GM19193 (cell line): ENCODE measurements around the gene EML2.
A peak's percentile ranks its signal among the peaks of the same experiment; 100 is the strongest.

Source experiments
- POLR2A ChIP-seq: IDR thresholded peaks from 4 replicates; pipeline ENCODE4 v1.6.1; 2011; ENCODE audit not compliant: insufficient read depth, insufficient read length; ENCODE audit errors: extremely low read depth

Gene EML2

GRCh38 chr19:45607071-45608029 lies 31.8 kb downstream of the EML2 start:
- TF ChIP-seq POLR2A: peak; percentile 20

DNA sequence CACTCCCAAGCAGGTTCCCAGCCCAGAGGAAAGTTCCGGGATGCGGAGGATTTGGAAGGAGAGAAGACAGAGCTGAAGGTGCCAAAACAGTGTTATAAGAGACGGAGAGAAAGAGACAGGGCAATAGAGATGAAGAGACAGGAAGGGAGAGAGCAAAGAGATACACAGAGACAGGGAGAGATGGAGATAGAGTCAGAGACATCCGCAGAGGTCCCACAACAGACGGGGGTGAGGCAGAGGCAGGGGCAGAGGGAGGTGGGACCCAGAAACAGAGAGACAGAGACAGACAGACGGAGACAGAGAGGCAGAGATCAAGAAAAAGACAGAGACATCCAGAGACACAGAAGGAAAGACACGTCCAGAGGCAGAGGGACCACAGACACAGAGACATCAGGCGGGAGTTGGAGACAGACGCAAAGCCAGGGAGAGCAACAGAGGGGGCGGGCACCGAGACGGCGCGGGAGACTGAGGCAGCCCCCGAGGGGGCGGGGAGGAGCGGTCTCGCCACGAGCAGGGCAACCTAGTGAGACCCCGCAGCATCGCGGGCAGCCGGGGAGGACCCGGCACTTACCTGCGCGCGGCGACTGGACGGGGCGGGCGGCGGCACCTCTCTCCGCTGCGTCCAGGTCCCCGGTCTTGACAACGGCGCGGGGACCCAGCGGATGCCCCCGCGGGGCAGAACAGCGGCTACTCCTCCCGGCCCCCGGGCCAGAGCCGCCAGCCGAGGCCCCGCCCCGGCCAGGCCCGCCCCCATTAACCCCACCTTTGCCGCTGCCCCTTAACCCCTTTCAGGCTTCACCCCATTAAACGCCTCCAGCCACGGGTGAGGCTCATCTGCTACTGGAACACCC lies 37.4 kb downstream of the EML2 start, which contains the start of gene GPR4:
Gene GPR4 (minus strand): TSS at position 689 of the 851 bp plus-strand sequence. CDS start 10,346 bp downstream, outside the sequence.
- no peak for TF ChIP-seq POLR2A

DNA sequence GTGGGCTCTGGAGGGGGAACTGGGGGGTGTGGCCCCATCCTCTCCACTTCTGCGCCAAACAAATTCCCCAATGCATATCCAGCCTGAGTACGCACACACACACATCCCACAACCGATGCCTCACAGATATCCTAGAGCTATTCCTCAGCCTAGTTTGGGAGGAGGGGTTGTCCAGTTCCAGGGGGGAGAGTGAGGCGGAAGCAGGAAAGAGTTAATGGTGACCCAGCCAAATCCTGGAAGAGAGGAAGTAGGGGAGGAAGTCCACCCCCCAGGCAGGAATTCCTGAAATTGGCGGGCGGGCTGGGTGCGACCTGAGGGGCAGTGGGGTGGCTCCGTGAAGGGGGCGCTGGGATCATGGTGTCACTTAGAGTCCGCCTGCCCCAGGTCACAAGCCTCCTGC lies 38.1 kb downstream of the EML2 start:
- TF ChIP-seq POLR2A: no peak

DNA sequence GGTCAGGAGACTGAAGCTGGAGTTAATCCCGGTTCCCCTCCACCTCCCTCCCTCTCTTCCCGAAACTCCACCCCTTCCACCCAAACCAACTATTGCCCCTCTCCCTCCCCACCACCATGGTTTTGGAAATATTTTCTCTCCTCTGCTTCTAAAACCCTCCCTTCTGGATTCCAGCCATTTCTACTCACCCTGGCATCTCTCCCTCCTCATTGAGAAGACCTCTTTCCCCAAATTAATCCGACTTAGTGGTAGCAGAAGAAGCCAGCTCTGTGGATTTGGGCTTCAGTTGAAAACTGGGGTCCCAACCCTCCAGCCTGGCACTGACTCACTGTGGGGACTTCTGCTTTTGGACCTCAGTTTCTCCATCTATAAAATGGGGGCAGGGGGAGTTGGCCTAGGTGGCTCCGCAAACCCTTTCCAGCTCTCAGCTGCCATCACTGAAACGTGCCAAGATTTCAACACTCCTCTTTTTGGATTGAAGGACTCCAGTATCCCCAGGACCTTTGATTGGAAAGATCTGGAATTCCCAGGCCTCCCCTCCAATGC lies 38.8 kb downstream of the EML2 start:
- no peak for TF ChIP-seq POLR2A

DNA sequence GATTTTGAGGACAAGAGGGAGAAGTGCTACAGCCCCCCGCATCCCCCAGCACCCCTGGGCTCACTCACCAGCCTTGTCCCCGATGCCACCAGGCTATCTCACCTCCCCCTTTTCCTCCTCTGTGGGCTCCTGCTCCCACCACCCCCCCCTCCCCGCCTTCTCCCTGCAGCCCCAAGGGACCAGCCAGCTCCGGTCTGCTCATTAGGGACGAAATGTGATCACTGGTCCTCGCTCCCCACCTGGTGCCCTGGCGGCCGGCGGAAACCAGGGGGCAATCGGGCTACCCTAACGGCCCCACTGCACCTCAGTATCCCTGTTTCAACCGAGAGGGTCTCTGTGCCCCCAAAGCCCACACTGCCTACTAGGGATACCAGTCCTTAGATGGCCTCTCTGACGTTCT lies 39.9 kb downstream of the EML2 start:
- TF ChIP-seq POLR2A: no peak

GRCh38 chr19:45598267-45599001 lies 40.8 kb downstream of the EML2 start:
- no peak for TF ChIP-seq POLR2A

DNA sequence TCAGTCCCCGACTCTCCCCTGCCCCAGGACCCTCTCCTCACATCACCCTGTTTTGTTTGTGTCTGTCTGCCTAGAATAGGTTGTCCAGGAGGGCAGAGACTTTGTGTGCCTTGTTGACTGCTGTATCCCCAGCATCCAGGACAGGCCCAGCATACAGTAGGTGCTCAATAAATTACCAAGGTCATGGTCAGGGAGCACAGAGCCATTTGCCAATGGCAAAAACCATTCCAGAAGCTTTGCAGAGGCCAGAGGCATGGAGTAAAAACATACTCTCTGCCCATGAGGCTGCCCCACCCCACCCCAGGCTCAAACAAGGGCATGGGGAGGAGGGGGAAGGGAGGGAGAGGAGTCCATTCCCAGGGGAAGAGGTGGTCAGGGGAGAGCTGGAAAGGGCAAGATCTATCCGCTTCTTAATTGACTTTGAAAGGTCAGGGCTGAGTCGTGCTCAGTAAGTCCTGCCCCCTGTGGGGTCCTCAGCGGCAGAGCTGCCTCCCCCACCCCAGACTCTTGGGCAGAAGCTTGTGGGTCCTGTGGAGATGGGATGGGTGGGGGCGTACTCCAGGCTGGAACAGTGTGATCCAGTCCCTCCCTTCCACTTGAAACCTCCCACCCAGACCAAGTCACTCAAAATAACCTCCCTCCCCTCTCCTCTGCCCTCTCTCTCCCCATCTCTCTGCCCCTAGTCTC lies 41.6 kb downstream of the EML2 start:
- no peak for TF ChIP-seq POLR2A

DNA sequence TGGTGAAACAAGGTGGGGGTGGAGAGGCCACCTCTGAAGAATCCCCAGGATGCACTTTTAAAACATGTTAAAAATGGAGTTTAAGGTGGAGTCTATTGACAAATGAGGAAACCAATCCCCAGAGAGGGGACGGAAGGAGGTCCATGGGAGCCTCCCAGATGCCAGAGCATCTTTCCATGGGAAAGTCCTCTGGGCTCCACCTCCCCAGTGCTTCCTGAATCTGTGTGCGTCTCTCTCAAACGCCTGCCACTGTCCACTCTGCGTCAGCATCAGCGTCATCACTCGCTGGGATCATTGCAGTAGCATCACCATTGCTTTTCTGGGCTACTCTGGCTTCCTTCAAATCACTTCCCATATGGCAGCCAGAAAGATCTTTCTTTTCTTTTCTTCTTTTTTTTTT lies 43.4 kb downstream of the EML2 start:
- TF ChIP-seq POLR2A: no peak

- no peak for TF ChIP-seq POLR2A
Measured at GRCh38 chr19:45593520-45593919, 45.7 kb downstream of the EML2 start.

GRCh38 chr19:45592366-45592765 lies 46.8 kb downstream of the EML2 start:
- no peak for TF ChIP-seq POLR2A

DNA sequence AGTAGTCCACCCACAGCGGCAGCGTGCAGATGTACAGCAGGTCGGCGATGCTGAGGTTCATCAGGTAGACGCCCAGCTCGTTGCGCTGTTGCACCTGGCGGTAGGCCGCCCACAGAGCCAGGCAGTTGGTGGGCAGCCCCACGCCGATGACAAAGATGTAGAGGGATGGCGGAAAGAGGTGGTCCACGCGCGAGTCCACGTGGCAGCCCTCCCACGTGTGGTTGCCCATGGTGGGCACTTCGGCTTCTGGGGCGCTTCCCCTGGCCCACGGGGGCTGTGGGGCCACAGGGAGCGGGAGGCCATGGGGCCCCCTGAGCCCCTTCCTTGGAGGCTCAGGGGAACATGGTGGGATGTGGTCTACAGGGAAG lies 47.6 kb downstream of the EML2 start:
- TF ChIP-seq POLR2A: no peak

DNA sequence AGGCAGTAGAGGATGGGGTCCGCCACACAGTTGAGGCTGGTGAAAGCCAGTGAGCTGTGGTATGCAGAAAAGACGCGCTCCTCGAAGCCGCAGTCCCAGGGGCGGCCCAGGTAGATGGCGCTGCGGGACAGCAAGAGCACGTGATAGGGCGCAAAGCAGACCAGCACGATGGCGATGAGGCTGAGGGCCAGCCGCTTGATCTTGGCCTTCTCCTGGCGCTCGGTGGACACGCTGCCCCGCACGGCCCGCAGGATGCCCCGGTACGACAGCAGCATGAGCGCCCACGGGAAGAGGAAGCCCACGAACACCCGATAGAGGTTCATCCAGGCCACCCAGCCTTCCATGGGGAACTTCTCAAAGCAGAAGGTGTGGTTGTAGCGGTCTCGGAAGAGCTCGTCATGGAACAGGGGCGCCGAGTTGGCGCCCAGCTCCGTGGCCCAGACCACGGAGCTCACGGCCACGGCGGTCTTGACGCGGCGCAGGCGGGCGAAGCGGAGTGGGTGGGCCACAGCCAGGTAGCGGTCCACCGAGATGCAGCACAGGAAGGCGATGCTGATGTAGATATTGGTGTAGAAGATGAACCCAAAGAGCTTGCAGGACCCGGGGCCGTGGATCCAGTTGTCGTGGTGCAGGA lies 48.1 kb downstream of the EML2 start:
- TF ChIP-seq POLR2A: no peak

GRCh38 chr19:45590300-45591003 lies 48.7 kb downstream of the EML2 start:
- TF ChIP-seq POLR2A: no peak

DNA sequence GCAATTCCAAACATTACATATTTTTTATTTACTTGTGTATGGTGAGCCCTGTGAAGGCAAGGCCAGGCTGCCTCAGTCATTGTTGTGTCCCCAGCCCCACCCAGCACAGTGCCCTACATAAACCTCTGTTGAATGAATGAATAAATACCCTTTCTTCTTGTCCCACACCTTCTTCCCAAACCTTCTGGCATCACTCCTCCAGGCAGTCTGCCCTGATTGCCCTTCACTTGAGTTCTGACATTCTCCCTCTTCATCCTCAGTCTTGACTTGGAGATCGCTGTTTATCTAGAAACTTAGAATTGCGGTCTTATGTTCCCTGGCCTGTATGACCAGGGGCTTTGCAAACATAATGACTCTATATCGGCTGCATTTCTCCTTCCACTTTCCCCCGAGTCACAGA lies 49.4 kb downstream of the EML2 start:
- TF ChIP-seq POLR2A: no peak

- no peak for TF ChIP-seq POLR2A
Measured at GRCh38 chr19:45587873-45588272, 51.3 kb downstream of the EML2 start.
